ENCODE results near the gene APOL3.

DNA sequence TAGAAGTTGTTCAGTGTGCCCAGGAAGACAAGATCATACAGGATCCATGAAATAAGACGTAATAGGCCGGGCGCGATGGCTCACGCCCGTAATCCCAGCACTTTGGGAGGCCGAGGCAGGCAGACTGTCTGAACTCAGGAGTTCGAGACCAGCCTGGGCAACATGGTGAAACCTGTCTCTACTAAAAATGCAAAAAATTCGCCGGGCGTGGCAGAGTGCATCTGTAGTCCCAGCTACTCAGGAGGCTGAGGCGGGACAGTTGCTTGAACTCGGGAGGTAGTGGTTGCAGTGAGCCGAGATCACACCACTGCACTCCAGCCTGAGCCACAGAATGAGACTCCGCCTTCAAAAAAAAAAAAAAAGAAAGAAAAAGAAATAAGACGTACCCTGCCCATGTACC is 56.7 kb downstream of the APOL3 start:
- no peak for TF ChIP-seq JUN (IDR thresholded peaks at IDR 0.05; ENCODE audit: borderline replicate concordance, insufficient read depth, insufficient read length, low read depth)
- no peak for TF ChIP-seq CTCF (IDR thresholded peaks at IDR 0.05; ENCODE audit: extremely low read depth in 1 of 2, insufficient read depth in 1 of 2, low read depth in 1 of 2, low read length in 2 of 2)
- no peak for TF ChIP-seq POLR2A (IDR thresholded peaks at IDR 0.05; ENCODE audit: low read depth, low read length)
- TF ChIP-seq MYC (IDR thresholded peaks at IDR 0.05; ENCODE audit: low read depth, low read length) = no peak
- no peak for TF ChIP-seq EZH2 (IDR thresholded peaks at IDR 0.05; ENCODE audit: borderline replicate concordance, low read depth, low read length, severe bottlenecking)
- TF ChIP-seq POLR2AphosphoS5 (IDR thresholded peaks at IDR 0.05; ENCODE audit: insufficient read depth, low read depth, low read length) = no peak
- no peak for TF ChIP-seq FOS (IDR thresholded peaks at IDR 0.05; ENCODE audit: borderline replicate concordance, insufficient read depth, low read length)
- TF ChIP-seq, protein P1, sequence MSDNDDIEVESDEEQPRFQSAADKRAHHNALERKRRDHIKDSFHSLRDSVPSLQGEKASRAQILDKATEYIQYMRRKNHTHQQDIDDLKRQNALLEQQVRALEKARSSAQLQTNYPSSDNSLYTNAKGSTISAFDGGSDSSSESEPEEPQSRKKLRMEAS (IDR thresholded peaks at IDR 0.05; ENCODE audit: insufficient read depth, insufficient read length) = no peak
- TF ChIP-seq GATA2 (IDR thresholded peaks at IDR 0.05; ENCODE audit: insufficient read depth, insufficient read length, low read depth, low read length) = no peak

Data from endothelial cell of umbilical vein (primary cell).